Eye (tissue), 1 donor: ENCODE measurements around the gene ST6GALNAC5.
"Not testable (repeated sequence)": the region's sequence is repeated elsewhere in the genome, so short reads cannot be mapped to it uniquely, and the experiment has no call there.

Source experiments
- DNase-seq: peaks from one replicate; pipeline ENCODE4 v3.0.0-alpha.2; 2015

ST6GALNAC5 gene

GRCh38 chr1:76867342-76868130 lies at the start of gene ST6GALNAC5:
Gene ST6GALNAC5 (plus strand): TSS chr1:76867480.
- peak; percentile 85 for DNase-seq

GRCh38 chr1:76820028-76820427 lies 47.3 kb upstream of the ST6GALNAC5 start:
- no peak for DNase-seq

GRCh38 chr1:76822961-76823360 lies 44.3 kb upstream of the ST6GALNAC5 start:
- not testable (repeated sequence) for DNase-seq

GRCh38 chr1:76824106-76824505 lies 43.2 kb upstream of the ST6GALNAC5 start:
- no peak for DNase-seq

GRCh38 chr1:76826072-76826845 lies 41.0 kb upstream of the ST6GALNAC5 start:
- DNase-seq, result no peak

- no peak for DNase-seq
Observed at GRCh38 chr1:76827066-76827465, 40.2 kb upstream of the ST6GALNAC5 start.

- no peak for DNase-seq
Observed at GRCh38 chr1:76830373-76830772, 36.9 kb upstream of the ST6GALNAC5 start.

GRCh38 chr1:76832521-76832920 lies 34.8 kb upstream of the ST6GALNAC5 start:
- no peak for DNase-seq

- DNase-seq, result no peak
Observed at GRCh38 chr1:76833151-76833550, 34.1 kb upstream of the ST6GALNAC5 start.

GRCh38 chr1:76833856-76834255 lies 33.4 kb upstream of the ST6GALNAC5 start:
- no peak for DNase-seq

GRCh38 chr1:76835203-76835602 lies 32.1 kb upstream of the ST6GALNAC5 start:
- DNase-seq, result no peak

GRCh38 chr1:76840278-76840677 lies 27.0 kb upstream of the ST6GALNAC5 start:
- no peak for DNase-seq

- DNase-seq, result no peak
Observed at GRCh38 chr1:76841460-76841859, 25.8 kb upstream of the ST6GALNAC5 start.

GRCh38 chr1:76843821-76844464 lies 23.3 kb upstream of the ST6GALNAC5 start:
- DNase-seq, result no peak

- DNase-seq, result no peak
Observed at GRCh38 chr1:76854255-76854654, 13.0 kb upstream of the ST6GALNAC5 start.

GRCh38 chr1:76856104-76856503 lies 11.2 kb upstream of the ST6GALNAC5 start:
- DNase-seq, result no peak

GRCh38 chr1:76857138-76857537 lies 10.1 kb upstream of the ST6GALNAC5 start:
- peak; percentile 30 for DNase-seq

- DNase-seq, result no peak
Observed at GRCh38 chr1:76857973-76858372, 9.3 kb upstream of the ST6GALNAC5 start.

- DNase-seq, result no peak
Observed at GRCh38 chr1:76861149-76861548, 6.1 kb upstream of the ST6GALNAC5 start.

- no peak for DNase-seq
Observed at GRCh38 chr1:76862447-76862846, 4.8 kb upstream of the ST6GALNAC5 start.

- no peak for DNase-seq
Observed at GRCh38 chr1:76864383-76864782, 2.9 kb upstream of the ST6GALNAC5 start.

- DNase-seq, result no peak
Observed at GRCh38 chr1:76865696-76866286, 1.5 kb upstream of the ST6GALNAC5 start.

- no peak for DNase-seq
Observed at GRCh38 chr1:76866566-76866965, 714 bp upstream of the ST6GALNAC5 start.
